ENCODE data around the gene IL27RA.

- no peak for TF ChIP-seq CTCF (IDR thresholded peaks at IDR 0.05)
- TF ChIP-seq POLR2A (IDR thresholded peaks at IDR 0.05) = no peak
- TF ChIP-seq EP300 (IDR thresholded peaks at IDR 0.05) = no peak
These were observed 21.9 kb downstream of the IL27RA start for GRCh38 chr19:14053500-14053899.

Data from stomach (tissue), 4 donors.